ENCODE results near the gene TP53I3. TPM values are rescaled to one million over a fixed set of nuclear protein-coding genes. Genes with fewer than 3 reads are reported as not detected.
"Not testable (repeated sequence)": the region's sequence is repeated elsewhere in the genome, so short reads cannot be mapped to it uniquely, and the experiment has no call there.

Gene TP53I3
- polyA plus RNA-seq, 1 experiment, result 45.1 TPM

- H3K36me3 ChIP-seq (ENCODE audit: control insufficient read depth, insufficient read depth, low read length), result no peaks in the 10 kb centered on the region
- CTCF ChIA-PET, result interaction anchor here (0.6 to 1.5 kb wide), 3 partner anchors 23 to 30 kb away, joined by 3 to 4 read pairs (median 3); partner anchors contain the start of gene TP53I3
- no peak for DNase-seq (ENCODE audit: low read depth)
- no peak overlapping the region for H3K4me3 ChIP-seq (ENCODE audit: low read depth, low read length)
- POLR2A ChIA-PET, result no interaction called here
- no peak for TF ChIP-seq CTCF (IDR thresholded peaks at IDR 0.05; ENCODE audit: insufficient read depth, low read depth, low read length)
- no peaks in the 10 kb centered on the region for H3K27me3 ChIP-seq (ENCODE audit: control insufficient read depth, insufficient read depth, low read length)
Measured at GRCh38 chr2:24115057-24115456, 30.4 kb upstream of the TP53I3 start.

GRCh38 chr2:24111407-24111901, 26.8 kb upstream of the TP53I3 start:
- ChIA-PET POLR2A (interaction anchor here (0.7 kb wide), 1 partner anchor 27 kb away, joined by 3 read pairs; no protein-coding TSS in a partner anchor), CTCF (interaction anchor here (0.6 to 1.1 kb wide), 3 partner anchors 25 to 28 kb away, joined by 3 read pairs; partner anchors contain the start of gene TP53I3)
- Histone ChIP-seq H3K4me3 (ENCODE audit: low read depth, low read length) (no peak overlapping the region), H3K36me3 (ENCODE audit: control insufficient read depth, insufficient read depth, low read length) (no peaks in the 10 kb centered on the region), H3K27me3 (ENCODE audit: control insufficient read depth, insufficient read depth, low read length) (no peaks in the 10 kb centered on the region)
- DNase-seq (ENCODE audit: low read depth), result no peak
- TF ChIP-seq CTCF (IDR thresholded peaks at IDR 0.05; ENCODE audit: insufficient read depth, low read depth, low read length), result no peak

- H3K36me3 ChIP-seq (ENCODE audit: control insufficient read depth, insufficient read depth, low read length), result no peaks in the 10 kb centered on the region
- CTCF ChIA-PET, result interaction anchor here (0.5 to 1.1 kb wide), 3 partner anchors 24 to 1114 kb away, joined by 3 read pairs; partner anchors contain the start of gene TP53I3
- POLR2A ChIA-PET, result no interaction called here
- no peak for TF ChIP-seq CTCF (IDR thresholded peaks at IDR 0.05; ENCODE audit: insufficient read depth, low read depth, low read length)
- no peak overlapping the region for H3K4me3 ChIP-seq (ENCODE audit: low read depth, low read length)
- no peak for DNase-seq (ENCODE audit: low read depth)
- H3K27me3 ChIP-seq (ENCODE audit: control insufficient read depth, insufficient read depth, low read length), result no peaks in the 10 kb centered on the region
Measured at GRCh38 chr2:24110660-24111303, 26.1 kb upstream of the TP53I3 start.

- H3K36me3 ChIP-seq (ENCODE audit: control insufficient read depth, insufficient read depth, low read length); DNase-seq (ENCODE audit: low read depth); H3K4me3 ChIP-seq (ENCODE audit: low read depth, low read length); H3K27me3 ChIP-seq (ENCODE audit: control insufficient read depth, insufficient read depth, low read length); POLR2A ChIA-PET; CTCF ChIA-PET: not testable (repeated sequence)
Measured at GRCh38 chr2:24109431-24109830, 24.8 kb upstream of the TP53I3 start.

- no peak overlapping the region for H3K4me3 ChIP-seq (ENCODE audit: low read depth, low read length)
- TF ChIP-seq CTCF (IDR thresholded peaks at IDR 0.05; ENCODE audit: insufficient read depth, low read depth, low read length), result no peak
- POLR2A ChIA-PET, result no interaction called here
- peaks cover 3% of the 10 kb centered on the region; the same call in 1 of the 2 replicates for H3K36me3 ChIP-seq (ENCODE audit: control insufficient read depth, insufficient read depth, low read length)
- CTCF ChIA-PET, result interaction anchor here (0.9 kb wide), 1 partner anchor 23 kb away, joined by 3 read pairs; no protein-coding TSS in a partner anchor
- H3K27me3 ChIP-seq (ENCODE audit: control insufficient read depth, insufficient read depth, low read length), result no peaks in the 10 kb centered on the region
- no peak for DNase-seq (ENCODE audit: low read depth)
Measured at GRCh38 chr2:24107336-24107735, 22.7 kb upstream of the TP53I3 start.

Data from BJ (cell line).